H9 (cell line): ENCODE data around the gene ASTN1. TPM values are rescaled to one million over a fixed set of nuclear protein-coding genes. Genes with fewer than 3 reads are reported as not detected.
A peak's percentile ranks its signal among the peaks of the same experiment; 100 is the strongest.

Experiments used
- DNase-seq: peaks from one replicate; pipeline ENCODE4 v3.0.0-alpha.2; 2017
- H2AFZ ChIP-seq: one replicate; pipeline ENCODE4 v1.6.1; 2013; ENCODE audit warnings: mild to moderate bottlenecking, low read length, control low read depth, moderate library complexity
- H2AK5ac ChIP-seq: 2 replicates; pipeline ENCODE4 v1.6.1; 2013; ENCODE audit warnings: low read length, control low read depth, mixed read lengths; ENCODE audit not compliant: insufficient read length
- H2BK120ac ChIP-seq: one replicate; pipeline ENCODE4 v1.6.1; 2013; ENCODE audit warnings: low read depth, mild to moderate bottlenecking, low read length, control low read depth, inconsistent platforms; ENCODE audit not compliant: poor library complexity, severe bottlenecking
- H2BK12ac ChIP-seq: 2 replicates; pipeline ENCODE4 v1.6.1; 2013; ENCODE audit warnings: low read length, control low read depth, mixed read lengths, low read depth; ENCODE audit not compliant: insufficient read length
- H2BK15ac ChIP-seq: 2 replicates; pipeline ENCODE4 v1.6.1; 2013; ENCODE audit warnings: low read depth, low read length, control low read depth
- H2BK20ac ChIP-seq: one replicate; pipeline ENCODE4 v1.6.1; 2013; ENCODE audit warnings: low read depth, mild to moderate bottlenecking, low read length, control low read depth, inconsistent platforms; ENCODE audit not compliant: poor library complexity, severe bottlenecking
- H2BK5ac ChIP-seq: 2 replicates; pipeline ENCODE4 v1.6.1; 2013; ENCODE audit warnings: low read length, control low read depth, mixed read lengths; ENCODE audit not compliant: insufficient read length
- H3K14ac ChIP-seq: 2 replicates; pipeline ENCODE4 v1.6.1; 2013; ENCODE audit warnings: low read length, control low read depth; ENCODE audit not compliant: insufficient read depth
- H3K18ac ChIP-seq: 2 replicates; pipeline ENCODE4 v1.6.1; 2013; ENCODE audit warnings: low read depth, mild to moderate bottlenecking, mixed read lengths, low read length, control low read depth; ENCODE audit not compliant: insufficient read length
- H3K23ac ChIP-seq: 2 replicates; pipeline ENCODE4 v1.6.1; 2013; ENCODE audit warnings: low read length, control low read depth, mixed read lengths, low read depth; ENCODE audit not compliant: insufficient read length
- H3K23me2 ChIP-seq: 2 replicates; pipeline ENCODE4 v1.6.1; 2013; ENCODE audit warnings: low read depth, mild to moderate bottlenecking, mixed read lengths, low read length, control low read depth; ENCODE audit not compliant: insufficient read length, poor library complexity, severe bottlenecking
- H3K27ac ChIP-seq: 2 replicates; pipeline ENCODE4 v1.5.1; 2013; ENCODE audit warnings: low read length, control low read depth, mixed read lengths, low read depth; ENCODE audit not compliant: insufficient read length
- H3K27me3 ChIP-seq: 2 replicates; pipeline ENCODE4 v1.6.1; 2013; ENCODE audit warnings: low read length, control low read depth, inconsistent platforms; ENCODE audit not compliant: insufficient read depth
- H3K4ac ChIP-seq: 2 replicates; pipeline ENCODE4 v1.6.1; 2013; ENCODE audit warnings: low read depth, mild to moderate bottlenecking, control low read depth, inconsistent platforms, low read length, moderate library complexity
- H3K4me1 ChIP-seq: 2 replicates; pipeline ENCODE4 v1.6.1; 2013; ENCODE audit warnings: low read length, control low read depth, inconsistent platforms; ENCODE audit not compliant: insufficient read depth
- H3K4me2 ChIP-seq: 2 replicates; pipeline ENCODE4 v1.6.1; 2013; ENCODE audit warnings: low read length, control low read depth, mixed read lengths; ENCODE audit not compliant: insufficient read length, insufficient read depth
- H3K56ac ChIP-seq: 2 replicates; pipeline ENCODE4 v1.6.1; 2013; ENCODE audit warnings: low read depth, mild to moderate bottlenecking, mixed read lengths, low read length, control low read depth; ENCODE audit not compliant: insufficient read length
- H3K79me1 ChIP-seq: 2 replicates; pipeline ENCODE4 v1.6.1; 2013; ENCODE audit warnings: low read depth, mild to moderate bottlenecking, moderate library complexity, low read length, control low read depth, inconsistent platforms; ENCODE audit not compliant: insufficient read depth, poor library complexity, severe bottlenecking
- H3K79me2 ChIP-seq: 2 replicates; pipeline ENCODE4 v1.6.1; 2013; ENCODE audit warnings: low read length, control low read depth, inconsistent platforms; ENCODE audit not compliant: insufficient read depth
- H3K9ac ChIP-seq: 2 replicates; pipeline ENCODE4 v1.6.1; 2013; ENCODE audit warnings: low read length, control low read depth, mixed read lengths; ENCODE audit not compliant: insufficient read length; ENCODE audit errors: extremely low read depth
- H3K9me3 ChIP-seq: one replicate; pipeline ENCODE4 v1.6.1; 2013; ENCODE audit warnings: low read depth, low read length, inconsistent platforms; ENCODE audit not compliant: control insufficient read depth
- H3T11ph ChIP-seq: one replicate; pipeline ENCODE4 v1.6.1; 2013; ENCODE audit warnings: mild to moderate bottlenecking, low read length, control low read depth, inconsistent platforms
- H4K20me1 ChIP-seq: one replicate; pipeline ENCODE4 v1.6.1; 2013; ENCODE audit not compliant: control insufficient read depth, insufficient read length, insufficient read depth
- H4K5ac ChIP-seq: 2 replicates; pipeline ENCODE4 v1.6.1; 2013; ENCODE audit warnings: low read depth, mild to moderate bottlenecking, mixed read lengths, low read length, control low read depth; ENCODE audit not compliant: insufficient read length
- H4K8ac ChIP-seq: replicated peaks from 2 replicates; pipeline ENCODE4 v1.6.1; 2013; ENCODE audit warnings: low read length, control low read depth, mixed read lengths, low read depth; ENCODE audit not compliant: insufficient read length
- H4K91ac ChIP-seq: 2 replicates; pipeline ENCODE4 v1.6.1; 2013; ENCODE audit warnings: low read depth, mild to moderate bottlenecking, moderate library complexity, mixed read lengths, low read length, control low read depth; ENCODE audit not compliant: insufficient read length
- H3K27ac Mint-ChIP-seq, 3 experiments: 2 replicates in 2 of 3; 3 replicates in 1 of 3; pipeline ENCODE4 v1.8.0; 2020 to 2021; ENCODE audit warnings: mixed read lengths in 3 of 3, mild to moderate bottlenecking in 1 of 3, moderate library complexity in 1 of 3
- H3K27me3 Mint-ChIP-seq: 2 replicates; pipeline ENCODE4 v1.8.0; 2021; ENCODE audit warnings: low read depth, mild to moderate bottlenecking, moderate library complexity, mixed read lengths
- H3K36me3 Mint-ChIP-seq, 3 experiments: 2 replicates in 2 of 3; 3 replicates in 1 of 3; pipeline ENCODE4 v1.8.0; 2020 to 2021; ENCODE audit warnings: low read depth in 3 of 3, mixed read lengths in 3 of 3; ENCODE audit not compliant: insufficient read depth in 1 of 3
- H3K4me1 Mint-ChIP-seq, 2 experiments: 2 replicates each; pipeline ENCODE4 v1.8.0; 2020; ENCODE audit warnings: mixed read lengths in 2 of 2
- H3K4me3 Mint-ChIP-seq, 2 experiments: 2 replicates in 1 of 2; 3 replicates in 1 of 2; pipeline ENCODE4 v1.8.0; 2020 to 2021; ENCODE audit warnings: mild to moderate bottlenecking in 2 of 2, mixed read lengths in 2 of 2, moderate library complexity in 1 of 2
- H3K9me3 Mint-ChIP-seq, 2 experiments: 2 replicates in 1 of 2; 3 replicates in 1 of 2; pipeline ENCODE4 v1.8.0; 2020; ENCODE audit warnings: mild to moderate bottlenecking in 2 of 2, mixed read lengths in 2 of 2, moderate library complexity in 1 of 2
- CTCF ChIP-seq: fragments of 200-600 bp; sonication (generic); conservative IDR thresholded peaks from 3 replicates; pipeline ENCODE4 v1.8.0; 2021; ENCODE audit warnings: antibody characterized with exemption, mild to moderate bottlenecking
- total RNA-seq: library from RNA; stranded (reverse); gene quantifications from 2 replicates; pipeline ENCODE4 v1.2.1, GENCODE V29; 2021

The ASTN1 gene
- total RNA-seq, 1 experiment from 2014 or later, result 0.98 TPM

GRCh38 chr1:176954242-176954641, 210.3 kb downstream of the ASTN1 start:
- H2BK5ac ChIP-seq, result no peak overlapping the region
- H3K4me3 Mint-ChIP-seq, result no peak overlapping the region
- H2BK120ac ChIP-seq, result no peak overlapping the region
- no peaks in the 10 kb centered on the region for H4K20me1 ChIP-seq
- no peaks in the 10 kb centered on the region for H3K27me3 ChIP-seq
- no peak overlapping the region for H3K18ac ChIP-seq
- H3K9me3 Mint-ChIP-seq, result no peaks in the 10 kb centered on the region; a peak in 1 of 5 replicates
- peaks cover 28 to 29% of the 10 kb centered on the region in 2 experiments for H3K4me1 Mint-ChIP-seq
- no peaks in the 10 kb centered on the region for H3K9me3 ChIP-seq
- no peak for DNase-seq
- peaks cover 7% of the 10 kb centered on the region; the same call in 1 of the 2 replicates for H3K4me1 ChIP-seq
- H3K36me3 Mint-ChIP-seq, result no peaks in the 10 kb centered on the region; a peak in 1 of 7 replicates
- no peak overlapping the region for H2AK5ac ChIP-seq
- no peak overlapping the region for H3K27ac ChIP-seq
- H3K4me2 ChIP-seq, result no peak overlapping the region
- H3K56ac ChIP-seq, result no peak overlapping the region
- H4K5ac ChIP-seq, result no peak overlapping the region
- no peak overlapping the region for H2BK20ac ChIP-seq
- no peak overlapping the region for H2BK12ac ChIP-seq
- no peak overlapping the region for H2BK15ac ChIP-seq
- H3K27me3 Mint-ChIP-seq, result peaks cover 4% of the 10 kb centered on the region
- H2AFZ ChIP-seq, result no peak overlapping the region
- no peak overlapping the region for H3K27ac Mint-ChIP-seq
- H4K8ac ChIP-seq, result no peak overlapping the region
- H3K79me2 ChIP-seq, result no peaks in the 10 kb centered on the region
- H3K4ac ChIP-seq, result no peak overlapping the region
- no peak overlapping the region for H3K9ac ChIP-seq
- no peak overlapping the region for H3T11ph ChIP-seq
- H4K91ac ChIP-seq, result no peak overlapping the region
- TF ChIP-seq CTCF, result peak; percentile 57
- H3K23ac ChIP-seq, result no peak overlapping the region
- H3K23me2 ChIP-seq, result no peaks in the 10 kb centered on the region
- no peaks in the 10 kb centered on the region for H3K79me1 ChIP-seq
- H3K14ac ChIP-seq, result no peak overlapping the region
